DMS114 treated with DMSO at 0.1 percent for 48 hours (cell line): ENCODE results near the gene PNPLA7.
A peak's percentile ranks its signal among the peaks of the same experiment; 100 is the strongest.
"Not testable (repeated sequence)": the region's sequence is repeated elsewhere in the genome, so short reads cannot be mapped to it uniquely, and the experiment has no call there.

Experiments
- DNase-seq: peaks from one replicate; lab custom pipeline; 2025; ENCODE audit not compliant: unreplicated experiment; lab: John Stamatoyannopoulos, UW

Gene PNPLA7

DNA sequence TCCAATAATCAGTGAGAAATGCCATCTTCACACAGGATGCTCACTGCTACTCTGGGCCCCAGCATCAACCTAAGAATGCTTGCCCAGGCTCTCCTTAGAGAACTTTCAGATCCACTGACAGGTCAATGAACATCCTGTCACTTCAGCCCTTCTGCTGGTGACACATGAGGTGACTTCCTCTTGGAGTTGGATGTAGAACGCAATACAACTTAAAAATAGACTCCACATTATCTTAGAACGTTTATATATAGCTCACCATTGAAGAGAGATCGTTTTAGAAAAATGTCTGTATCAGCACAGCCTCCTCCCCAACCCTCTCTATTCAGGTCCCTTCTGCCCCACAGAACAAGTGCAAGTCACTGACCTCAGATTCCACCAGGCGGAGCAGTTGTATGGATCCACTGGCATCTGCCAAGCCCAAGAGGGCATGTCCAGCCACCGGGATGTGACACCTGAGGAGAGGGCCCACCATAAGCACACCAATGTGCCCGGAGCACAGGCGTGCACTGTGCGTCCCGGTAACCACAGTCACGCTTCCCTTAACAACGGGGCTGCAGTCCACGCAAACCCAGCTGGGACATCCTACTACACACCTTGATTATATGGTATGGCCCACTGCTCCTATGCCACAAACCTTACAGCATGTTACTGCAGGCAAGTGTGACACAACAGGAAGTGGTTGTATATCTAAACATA, 25.7 kb upstream of the PNPLA7 start:
- no peak for DNase-seq

DNA sequence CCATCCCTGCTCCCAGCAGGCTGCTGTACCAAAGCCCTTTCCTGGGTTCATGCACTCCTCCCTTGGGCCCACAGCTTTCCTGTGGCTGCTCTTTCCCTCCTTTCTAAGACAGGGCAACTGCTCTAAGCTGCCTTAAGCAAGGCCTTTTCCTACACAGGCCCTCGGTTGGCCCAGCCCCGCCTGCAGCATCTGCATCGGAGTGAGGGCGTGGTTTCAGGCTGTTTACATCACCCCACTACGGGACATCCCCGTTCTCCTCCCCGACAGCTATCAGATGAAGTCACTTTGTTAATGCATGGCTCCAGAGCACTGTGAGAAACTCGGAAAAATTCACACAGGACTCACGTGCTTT, 25.1 kb upstream of the PNPLA7 start:
- DNase-seq, result no peak

DNA sequence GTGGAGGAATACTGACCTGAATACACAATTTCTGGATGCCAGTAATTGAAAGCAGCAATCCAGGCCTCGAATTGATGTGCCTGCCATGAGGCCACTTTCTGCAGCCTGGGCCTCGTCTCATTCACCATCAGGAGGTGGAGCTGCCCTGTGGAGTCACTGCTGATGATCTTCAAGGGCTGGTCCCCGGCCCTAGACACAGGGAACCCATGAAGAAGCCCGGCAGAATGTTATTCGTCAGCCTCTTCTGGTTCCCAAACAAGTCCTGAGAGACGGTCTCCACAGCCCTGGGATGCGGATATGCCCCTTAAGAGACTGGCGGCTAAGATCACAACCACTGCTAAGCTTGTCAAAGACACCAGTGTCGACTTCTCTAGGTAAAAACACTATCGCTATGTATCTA, 24.0 kb upstream of the PNPLA7 start:
- DNase-seq, result no peak

DNA sequence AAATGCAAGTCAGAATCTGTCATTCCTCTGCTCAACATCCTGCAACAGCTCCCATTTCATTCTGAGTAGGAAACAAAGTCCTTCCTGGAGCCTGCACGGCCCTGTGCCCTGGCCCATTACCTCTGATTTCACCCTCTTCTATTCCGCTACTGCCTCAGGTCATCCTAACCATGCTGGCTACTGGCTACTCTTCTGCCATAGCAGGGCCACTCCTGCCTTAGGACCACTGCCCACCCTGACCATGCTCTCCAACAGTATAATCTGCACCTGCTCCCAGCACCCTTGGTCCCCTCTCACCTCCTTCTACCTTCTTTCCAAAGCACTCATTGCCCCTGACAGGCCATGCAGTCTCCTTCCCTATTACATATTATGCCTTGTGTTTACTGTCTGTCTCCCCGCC, 20.4 kb upstream of the PNPLA7 start:
- no peak for DNase-seq

DNA sequence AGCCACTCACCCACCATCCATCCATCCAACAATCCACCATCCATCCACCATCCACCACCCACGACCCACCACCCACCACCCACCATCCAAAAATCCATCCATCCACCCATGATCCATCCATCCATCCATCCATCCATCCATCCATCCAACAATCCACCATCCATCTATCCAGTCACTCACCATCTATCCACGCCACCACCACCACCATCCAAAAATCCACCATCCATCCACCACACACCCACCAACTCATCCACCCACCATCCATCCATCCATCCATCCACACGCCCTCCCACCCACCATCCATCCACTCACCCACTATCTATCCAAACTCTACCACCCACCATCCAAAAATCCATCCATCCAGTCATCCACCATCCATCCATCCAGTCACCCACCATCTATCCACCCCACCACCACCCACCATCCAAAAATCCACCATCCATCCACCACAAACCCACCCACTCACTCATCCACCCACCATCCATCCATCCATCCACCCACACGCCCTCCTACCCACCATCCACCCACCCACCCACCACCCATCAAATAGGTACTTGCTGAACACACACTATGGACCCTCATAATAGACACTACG, 19.5 kb upstream of the PNPLA7 start:
- no peak for DNase-seq

DNA sequence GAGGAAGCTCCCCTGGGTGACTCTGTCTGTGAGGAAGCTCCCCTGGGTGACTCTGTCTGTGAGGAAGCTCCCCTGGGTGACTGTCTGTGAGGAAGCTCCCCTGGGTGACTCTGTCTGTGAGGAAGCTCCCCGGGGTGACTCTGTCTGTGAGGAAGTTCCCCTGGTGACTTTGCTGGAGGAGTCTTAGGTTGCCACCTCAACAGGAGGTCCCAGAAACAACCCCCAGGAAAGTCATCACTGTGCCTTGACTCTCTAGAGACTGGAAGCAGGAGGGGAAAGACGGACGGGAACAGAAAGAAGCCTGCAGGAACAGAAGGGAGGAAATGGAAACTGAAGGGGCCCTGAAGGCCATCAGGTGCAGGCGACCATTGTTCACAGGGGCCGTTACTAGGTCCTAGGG, 18.2 kb upstream of the PNPLA7 start:
- not testable (repeated sequence) for DNase-seq

DNA sequence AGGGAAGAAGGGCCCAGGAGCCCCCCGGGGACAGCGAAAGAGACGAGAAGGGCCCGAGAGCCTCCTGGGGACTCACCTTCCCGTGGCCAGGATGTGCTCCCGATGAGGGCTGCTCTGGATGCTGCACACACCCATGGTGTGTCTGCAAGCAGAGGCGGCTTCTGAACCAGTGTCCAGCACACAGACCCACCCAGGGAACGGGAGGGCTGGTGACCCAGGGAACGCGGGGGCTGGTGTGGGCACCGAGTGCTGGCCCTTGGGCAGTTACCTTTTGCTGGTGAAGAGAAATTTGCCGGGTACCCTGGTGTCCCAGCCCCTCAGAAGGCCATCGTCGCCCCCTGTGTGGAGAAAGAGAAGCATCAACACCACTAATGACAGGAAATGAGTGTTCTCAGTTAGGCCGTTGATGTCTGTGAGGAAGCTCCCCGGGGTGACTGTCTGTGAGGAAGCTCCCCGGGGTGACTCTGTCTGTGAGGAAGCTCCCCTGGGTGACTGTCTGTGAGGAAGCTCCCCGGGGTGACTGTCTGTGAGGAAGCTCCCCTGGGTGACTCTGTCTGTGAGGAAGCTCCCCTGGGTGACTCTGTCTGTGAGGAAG, 14.7 kb upstream of the PNPLA7 start:
- DNase-seq, result no peak

DNA sequence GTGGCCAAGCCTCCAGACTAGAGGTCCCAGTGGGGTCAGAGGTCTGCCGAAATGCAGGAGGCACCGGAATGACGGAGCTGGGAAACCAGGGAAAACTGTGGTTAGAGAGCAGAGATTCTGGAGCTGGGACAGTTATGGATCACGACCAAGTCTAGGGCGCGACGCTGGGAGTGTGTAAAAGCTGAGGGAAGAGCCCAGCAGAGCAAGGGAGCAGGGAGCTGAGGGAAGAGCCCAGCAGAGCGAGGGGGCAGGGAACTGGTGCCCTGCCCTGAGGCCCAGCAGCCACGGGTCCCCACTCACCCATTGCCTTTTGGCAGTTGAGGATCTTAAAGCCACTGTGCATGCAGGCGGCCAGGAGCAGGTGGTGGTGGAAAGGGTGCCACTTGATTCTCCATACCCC, 13.9 kb upstream of the PNPLA7 start:
- no peak for DNase-seq

DNA sequence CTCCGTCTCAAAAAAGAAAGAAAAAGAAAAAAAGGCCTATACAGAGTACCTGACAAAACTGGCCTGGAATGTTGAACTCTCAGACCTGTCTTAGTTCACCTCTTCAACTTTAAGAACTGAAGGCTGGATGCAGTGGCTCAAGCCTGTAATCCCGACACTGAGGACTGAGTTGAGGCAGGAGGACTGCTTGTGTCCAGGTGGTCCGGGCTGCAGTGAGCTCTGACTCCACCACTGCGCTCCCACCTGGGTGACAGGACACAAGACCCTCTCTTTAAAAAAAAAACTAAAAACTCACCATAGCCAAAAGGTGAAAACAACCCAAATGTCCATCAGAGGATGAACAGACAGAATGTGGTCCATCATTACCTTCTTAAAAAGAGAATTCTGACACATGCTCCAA, 7.9 kb upstream of the PNPLA7 start:
- no peak for DNase-seq

DNA sequence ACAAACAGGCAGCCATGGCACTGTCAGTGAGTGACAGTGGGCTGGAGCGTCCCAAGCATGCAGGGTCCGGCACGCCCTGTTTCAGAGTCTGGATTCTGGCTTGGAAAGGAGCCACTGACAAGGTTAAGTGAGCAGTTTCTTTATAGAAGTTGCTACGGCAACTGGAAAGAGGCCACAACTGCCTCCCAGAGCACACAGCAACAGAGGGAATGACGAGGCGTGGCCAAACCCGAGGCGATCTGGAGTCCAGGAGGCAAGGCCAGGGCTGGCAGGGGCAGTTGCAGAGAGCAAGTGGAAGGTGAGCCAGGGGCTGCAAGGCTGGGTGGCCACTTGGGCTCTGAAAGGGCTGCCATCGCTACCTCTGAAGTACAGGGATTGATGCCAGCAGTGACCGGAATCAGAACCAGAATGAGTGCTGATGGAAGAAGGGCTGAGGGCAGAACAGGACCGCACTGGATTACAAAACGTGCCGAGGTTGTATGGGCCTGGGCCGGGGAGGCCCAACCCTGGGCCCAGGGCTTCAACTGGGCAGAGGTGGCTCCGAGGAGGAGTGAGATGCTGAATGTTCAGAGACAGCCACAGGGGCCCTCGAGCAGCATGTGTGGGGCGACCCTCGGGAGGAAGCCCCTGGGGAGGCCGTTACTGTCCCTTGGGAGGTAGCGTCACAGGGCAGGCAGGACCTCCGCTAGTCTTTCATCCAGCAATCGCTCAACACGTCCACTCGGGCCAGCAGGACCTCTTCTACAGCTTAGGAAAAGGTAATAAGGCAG, 6.1 kb upstream of the PNPLA7 start:
- no peak for DNase-seq

DNA sequence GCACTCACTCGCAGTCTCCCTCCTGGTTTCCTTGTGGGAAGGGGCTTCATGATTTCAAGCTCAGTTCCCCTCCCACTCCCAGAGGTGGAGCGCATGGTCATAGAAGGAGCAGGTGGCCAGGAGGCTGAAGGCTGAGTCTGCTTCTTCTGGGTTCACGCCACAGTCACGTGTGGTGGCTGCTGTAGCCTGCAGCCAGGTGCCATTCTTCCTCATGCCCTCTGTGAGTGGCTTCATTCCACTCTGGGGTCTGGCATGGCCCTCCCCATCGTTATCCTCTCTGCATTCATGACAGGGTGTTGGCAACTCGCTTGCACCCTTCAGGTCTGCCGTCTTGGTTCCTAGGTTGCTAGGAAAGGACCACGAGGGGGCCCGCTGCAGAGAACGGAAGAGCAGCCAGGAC, 5.0 kb upstream of the PNPLA7 start:
- DNase-seq, result no peak

DNA sequence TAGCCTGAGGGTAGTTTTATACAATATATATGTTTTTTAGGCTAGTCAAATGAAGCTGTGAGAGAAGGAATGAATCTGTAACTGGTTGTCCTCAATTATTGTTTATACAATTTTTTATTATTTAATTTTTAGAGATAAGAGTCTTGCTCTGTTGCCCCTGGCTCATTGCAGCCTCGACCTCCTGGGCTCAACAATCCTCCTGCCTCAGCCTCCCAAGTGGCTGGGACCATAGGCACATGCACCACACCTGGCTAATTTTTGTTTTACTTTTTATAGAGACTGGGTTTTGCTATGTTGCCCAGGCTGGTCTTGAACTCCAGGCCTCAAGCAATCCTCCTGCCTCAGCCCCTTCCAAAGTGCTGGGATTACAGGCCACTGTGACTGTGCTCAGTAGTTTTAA, 4.1 kb upstream of the PNPLA7 start:
- no peak for DNase-seq

DNA sequence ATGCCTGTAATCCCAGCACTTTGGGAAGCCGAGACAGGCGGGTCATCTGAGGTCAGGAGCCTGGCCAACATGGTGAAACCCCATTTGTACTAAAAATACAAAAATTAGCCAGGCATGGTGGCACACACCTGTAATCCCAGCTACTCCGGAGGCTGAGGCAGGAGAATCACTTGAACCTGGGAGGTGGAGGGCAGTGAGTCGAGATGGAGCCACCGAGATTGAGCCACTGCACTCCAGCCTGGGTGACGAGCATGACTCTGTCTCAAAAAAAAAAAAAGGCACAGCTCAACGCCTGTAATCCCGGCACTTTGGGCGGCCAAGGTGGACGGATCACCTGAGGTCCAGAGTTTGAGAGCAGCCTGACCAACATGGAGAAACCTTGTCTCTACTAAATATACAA, 3.5 kb upstream of the PNPLA7 start:
- not testable (repeated sequence) for DNase-seq

DNA sequence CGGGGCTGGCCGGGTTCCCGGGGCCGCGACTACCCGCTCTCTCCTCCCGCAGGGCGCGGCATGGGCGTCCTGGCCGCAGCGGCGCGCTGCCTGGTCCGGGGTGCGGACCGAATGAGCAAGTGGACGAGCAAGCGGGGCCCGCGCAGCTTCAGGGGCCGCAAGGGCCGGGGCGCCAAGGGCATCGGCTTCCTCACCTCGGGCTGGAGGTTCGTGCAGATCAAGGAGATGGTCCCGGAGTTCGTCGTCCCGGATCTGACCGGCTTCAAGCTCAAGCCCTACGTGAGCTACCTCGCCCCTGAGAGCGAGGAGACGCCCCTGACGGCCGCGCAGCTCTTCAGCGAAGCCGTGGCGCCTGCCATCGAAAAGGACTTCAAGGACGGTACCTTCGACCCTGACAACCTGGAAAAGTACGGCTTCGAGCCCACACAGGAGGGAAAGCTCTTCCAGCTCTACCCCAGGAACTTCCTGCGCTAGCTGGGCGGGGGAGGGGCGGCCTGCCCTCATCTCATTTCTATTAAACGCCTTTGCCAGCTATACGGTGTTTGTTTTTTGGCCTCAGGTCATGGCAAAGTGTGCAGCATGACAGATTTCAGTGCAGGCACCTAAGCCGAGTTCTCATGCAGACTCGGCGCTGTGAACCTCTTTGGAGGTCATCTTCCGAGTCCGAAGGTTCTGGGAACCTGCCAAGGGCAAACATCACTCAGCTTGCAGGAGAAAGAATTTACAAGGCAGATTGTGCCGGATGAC, 2.0 kb upstream of the PNPLA7 start:
- DNase-seq, result no peak

DNA sequence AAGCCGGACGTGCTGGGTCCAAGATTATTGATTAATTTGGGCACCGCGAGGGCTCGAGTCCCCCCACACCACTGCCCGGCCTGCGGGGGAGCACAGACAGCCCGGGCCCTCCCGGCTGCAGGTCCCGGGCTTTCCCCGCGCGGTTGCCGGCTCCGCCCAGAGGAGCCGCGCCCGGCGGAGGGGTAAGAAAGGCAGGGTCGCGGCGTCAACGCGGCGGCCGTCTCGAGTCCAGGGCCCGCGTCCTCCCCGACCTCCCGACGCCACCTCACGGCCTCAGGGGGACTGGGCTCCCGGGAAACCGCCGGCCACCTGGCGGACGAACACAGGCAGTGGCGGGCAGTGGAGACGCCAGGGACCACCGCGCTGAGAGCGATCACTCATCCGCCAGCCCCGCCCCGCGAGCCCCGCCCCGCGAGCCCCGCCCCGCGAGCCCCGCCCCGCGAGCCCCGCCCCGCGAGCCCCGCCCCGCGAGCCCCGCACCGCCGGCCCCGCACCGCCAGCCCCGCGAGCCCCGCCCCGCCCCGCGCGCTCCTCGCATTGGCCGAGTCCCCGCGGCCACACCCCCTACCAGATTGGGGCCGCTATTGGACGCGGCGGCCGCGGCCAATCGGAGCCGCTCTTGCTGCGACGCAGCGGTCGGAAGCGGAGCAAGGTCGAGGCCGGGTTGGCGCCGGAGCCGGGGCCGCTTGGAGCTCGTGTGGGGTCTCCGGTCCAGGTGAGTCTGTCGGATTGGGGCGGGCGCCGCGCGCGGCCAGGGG, 1.2 kb upstream of the PNPLA7 start, which contains the start of gene MRPL41:
Gene MRPL41 (plus strand): TSS at position 616 of the 758 bp plus-strand sequence. CDS start 203 bp downstream, outside the sequence.
- peak; percentile 49 for DNase-seq

DNA sequence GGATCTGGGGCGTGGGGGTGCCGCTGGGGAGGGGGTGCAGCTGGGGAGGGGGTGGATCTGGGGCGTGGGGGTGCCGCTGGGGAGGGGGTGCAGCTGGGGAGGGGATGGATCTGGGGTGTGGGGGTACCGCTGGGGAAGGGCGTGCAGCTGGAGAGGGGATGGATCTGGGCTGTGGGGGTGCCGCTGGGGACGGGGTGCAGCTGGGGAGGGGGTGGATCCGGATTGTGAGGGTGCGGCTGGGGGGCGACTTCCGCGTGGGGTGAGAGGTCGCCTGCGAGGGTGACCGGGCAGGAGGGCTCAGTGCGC, 709 bp upstream of the PNPLA7 start:
- not testable (repeated sequence) for DNase-seq

DNA sequence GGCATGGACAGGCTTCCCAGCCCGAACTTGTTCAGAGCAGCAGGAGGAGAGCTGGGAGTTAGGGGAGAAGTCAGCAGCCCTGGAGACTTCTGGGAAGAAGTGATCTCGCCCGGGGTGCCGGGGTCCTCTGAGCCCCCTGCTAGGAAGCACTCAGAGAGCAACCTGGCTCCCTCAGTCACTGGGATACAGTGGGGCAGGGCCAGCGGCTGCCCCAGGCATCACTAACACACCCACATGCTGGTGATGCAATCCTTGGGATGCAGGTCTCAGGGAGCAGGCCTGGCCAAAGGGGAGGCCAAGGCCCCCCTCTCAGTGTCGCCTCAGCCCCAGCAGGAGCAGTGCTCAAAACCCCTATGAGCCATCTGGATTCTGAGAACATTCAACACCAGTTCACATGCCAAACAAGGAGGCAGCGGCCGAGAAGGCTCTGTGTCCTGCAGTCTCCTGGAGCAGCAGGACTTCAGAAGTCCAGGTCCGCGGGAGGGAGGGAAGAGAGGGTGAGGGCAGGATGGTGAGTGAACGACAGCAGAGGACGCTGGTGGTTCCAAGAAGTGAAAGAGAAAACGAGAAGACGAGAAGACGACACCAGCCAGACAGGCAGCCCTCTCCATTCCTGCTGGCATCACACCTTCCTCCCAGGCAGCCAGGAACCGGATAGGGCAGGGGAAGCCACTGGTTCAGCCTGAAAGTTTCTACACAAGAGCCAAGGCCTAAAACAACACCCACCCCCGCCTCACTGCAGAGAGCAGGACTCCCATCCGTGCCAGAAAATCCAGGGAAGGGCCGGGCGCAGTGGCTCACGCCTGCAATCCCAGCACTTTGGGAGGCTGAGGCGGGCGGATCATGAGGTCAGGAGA, 2.3 kb downstream of the PNPLA7 start:
- no peak for DNase-seq

DNA sequence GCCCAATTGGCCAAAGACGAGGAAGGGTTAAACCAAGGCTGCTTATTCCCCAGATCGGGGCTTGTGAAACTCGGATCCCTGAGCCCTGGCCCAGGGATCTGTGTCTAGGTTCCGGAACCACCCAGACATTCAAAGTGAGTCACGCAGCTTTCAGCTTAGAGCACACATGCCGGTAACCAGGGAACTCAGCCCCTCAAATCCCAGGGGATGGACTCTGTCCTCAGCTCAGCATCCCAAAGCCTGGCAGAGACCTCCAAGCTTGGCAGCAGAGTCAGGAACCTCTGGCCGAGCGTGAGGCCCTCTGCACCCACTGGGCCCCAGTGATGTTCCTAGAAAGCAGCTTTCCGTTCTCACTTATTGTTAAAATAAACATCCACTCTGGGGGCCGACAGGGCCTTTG, 5.1 kb downstream of the PNPLA7 start:
- DNase-seq, result no peak

DNA sequence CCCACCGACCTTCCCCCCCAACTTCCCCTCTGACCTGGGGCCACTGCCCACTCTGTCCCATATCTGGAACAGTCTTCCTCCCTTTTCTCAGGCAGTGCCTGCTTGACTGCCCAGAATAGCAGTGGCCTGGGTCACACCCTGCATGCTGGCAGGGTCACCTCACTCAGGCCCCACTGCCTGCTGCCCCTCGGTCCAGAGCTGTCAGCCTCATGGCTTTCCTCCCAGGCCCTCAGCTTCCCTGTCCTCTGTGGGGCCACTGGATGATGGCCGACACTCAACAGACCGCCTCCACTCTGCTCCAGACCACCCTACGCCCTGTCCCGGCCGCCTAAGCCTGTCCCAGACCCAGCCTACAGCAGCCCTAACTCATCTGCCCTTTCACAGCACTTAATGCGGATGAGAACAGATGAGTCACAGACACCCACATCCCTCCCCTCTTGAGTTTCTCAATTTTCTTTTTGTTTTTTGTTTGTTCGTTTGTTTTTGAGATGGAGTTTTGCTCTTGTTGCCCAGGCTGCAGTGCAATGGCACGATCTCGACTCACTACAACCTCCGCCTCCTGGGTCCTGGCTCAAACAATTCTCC, 5.9 kb downstream of the PNPLA7 start:
- DNase-seq, result no peak
